Measurements from ENCODE around the gene PCDHA8. TPM values are rescaled to one million over a fixed set of nuclear protein-coding genes. Genes with fewer than 3 reads are reported as not detected.
"Not testable (repeated sequence)": the region's sequence is repeated elsewhere in the genome, so short reads cannot be mapped to it uniquely, and the experiment has no call there.

PCDHA8 gene
- total and polyA plus RNA-seq, 9 of the 15 experiments (the other 6 are each of a cell fraction or from before 2014, with no cell fraction given) = not detected

DNA sequence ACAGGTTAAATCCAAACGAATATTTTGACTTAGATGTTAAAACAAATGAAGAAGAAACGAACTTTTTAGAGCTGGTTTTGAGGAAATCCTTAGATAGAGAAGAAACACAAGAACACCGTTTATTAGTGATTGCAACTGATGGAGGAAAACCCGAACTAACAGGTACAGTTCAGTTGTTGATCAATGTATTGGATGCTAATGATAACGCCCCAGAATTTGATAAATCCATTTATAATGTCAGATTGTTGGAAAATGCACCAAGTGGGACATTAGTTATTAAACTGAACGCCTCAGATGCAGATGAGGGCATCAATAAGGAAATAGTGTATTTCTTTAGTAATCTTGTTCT, 18.7 kb upstream of the PCDHA8 start:
- no peak overlapping the region for H3K27ac ChIP-seq (ENCODE audit: extremely low read depth, low read depth, low read length)
- H3K79me2 ChIP-seq (ENCODE audit: control insufficient read depth, insufficient read depth, low read length) = no peaks in the 10 kb centered on the region
- ChIA-PET POLR2A (no interaction called here), CTCF (ENCODE audit: low intra/inter-chr PET ratio) (no interaction called here)
- ATAC-seq (no peak), DNase-seq (ENCODE audit: extremely low read depth in 1 of 4, low spot score in 3 of 4) (no peak), FAIRE-seq (no peak)
- H3K27me3 ChIP-seq (ENCODE audit: control insufficient read depth in 2 of 2, insufficient read depth in 2 of 2, low read length in 2 of 2) = no peaks in the 10 kb centered on the region
- H3K9ac ChIP-seq (ENCODE audit: insufficient read depth in 1 of 2, low read depth in 2 of 2, low read length in 2 of 2) = no peak overlapping the region
- intact Hi-C loops (cut with micrococcal nuclease) = no loop called here
- no peak overlapping the region for H3K4me3 ChIP-seq
- H3K4me1 ChIP-seq (replicated peaks in 1 of 2; ENCODE audit: control insufficient read depth in 2 of 2, insufficient read depth in 2 of 2, low read length in 2 of 2) = peaks cover 0 to 15% of the 10 kb centered on the region in 2 experiments; a peak in 2 of 5 replicates
- no peaks in the 10 kb centered on the region for H4K20me1 ChIP-seq (replicated peaks; ENCODE audit: control insufficient read depth, insufficient read depth, low read length)
- TF ChIP-seq TAF15 (IDR thresholded peaks at IDR 0.05; ENCODE audit: low read depth, low read length) (no peak), BMI1 (IDR thresholded peaks at IDR 0.05; ENCODE audit: low read length) (no peak)
- TF ChIP-seq, protein P1, sequence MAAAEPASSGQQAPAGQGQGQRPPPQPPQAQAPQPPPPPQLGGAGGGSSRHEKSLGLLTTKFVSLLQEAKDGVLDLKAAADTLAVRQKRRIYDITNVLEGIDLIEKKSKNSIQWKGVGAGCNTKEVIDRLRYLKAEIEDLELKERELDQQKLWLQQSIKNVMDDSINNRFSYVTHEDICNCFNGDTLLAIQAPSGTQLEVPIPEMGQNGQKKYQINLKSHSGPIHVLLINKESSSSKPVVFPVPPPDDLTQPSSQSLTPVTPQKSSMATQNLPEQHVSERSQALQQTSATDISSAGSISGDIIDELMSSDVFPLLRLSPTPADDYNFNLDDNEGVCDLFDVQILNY (CRISPR knock-in tag; IDR thresholded peaks at IDR 0.05) = no peak
- WGBS (ENCODE audit: insufficient coverage, low coverage, missing lambda C conversion rate) = 2% methylated on average over 6 of the region's 6 CpGs
- H3K9me1 ChIP-seq (ENCODE audit: control insufficient read depth, insufficient read depth, low read length) = no peaks in the 10 kb centered on the region
- H3K9me3 ChIP-seq (replicated peaks; ENCODE audit: control insufficient read depth, insufficient read depth, low read depth, low read length) = no peaks in the 10 kb centered on the region; the same call in 1 of the 2 replicates
- no TSS peak for BruUV-seq (replicated peaks)
- no peak overlapping the region for H2AFZ ChIP-seq (ENCODE audit: low read depth, low read length)
- no peak overlapping the region for H3K4me2 ChIP-seq (ENCODE audit: insufficient read depth, low read length)
- H3K36me3 ChIP-seq (ENCODE audit: control insufficient read depth, insufficient read depth, low read length) = no peaks in the 10 kb centered on the region
- in situ Hi-C loops (cut with MboI) = no loop called here

DNA sequence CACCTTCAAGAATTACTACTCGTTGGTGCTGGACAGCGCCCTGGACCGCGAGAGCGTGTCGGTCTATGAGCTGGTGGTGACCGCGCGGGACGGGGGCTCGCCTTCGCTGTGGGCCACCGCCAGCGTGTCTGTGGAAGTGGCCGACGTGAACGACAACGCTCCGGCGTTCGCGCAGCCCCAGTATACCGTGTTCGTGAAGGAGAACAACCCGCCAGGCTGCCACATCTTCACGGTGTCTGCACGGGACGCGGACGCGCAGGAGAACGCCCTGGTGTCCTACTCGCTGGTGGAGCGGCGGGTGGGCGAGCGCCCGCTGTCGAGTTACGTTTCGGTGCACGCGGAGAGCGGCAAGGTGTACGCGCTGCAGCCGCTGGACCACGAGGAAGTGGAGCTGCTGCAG, 18.0 kb upstream of the PCDHA8 start:
- H3K9ac ChIP-seq (ENCODE audit: insufficient read depth in 1 of 2, low read depth in 2 of 2, low read length in 2 of 2); DNase-seq (ENCODE audit: extremely low read depth in 1 of 4, low spot score in 3 of 4); H4K20me1 ChIP-seq (replicated peaks; ENCODE audit: control insufficient read depth, insufficient read depth, low read length); CTCF ChIA-PET (ENCODE audit: low intra/inter-chr PET ratio); H3K9me1 ChIP-seq (ENCODE audit: control insufficient read depth, insufficient read depth, low read length); FAIRE-seq; H3K27me3 ChIP-seq (ENCODE audit: control insufficient read depth in 2 of 2, insufficient read depth in 2 of 2, low read length in 2 of 2); H3K79me2 ChIP-seq (ENCODE audit: control insufficient read depth, insufficient read depth, low read length); H3K4me3 ChIP-seq; in situ Hi-C loops (cut with MboI); H3K9me3 ChIP-seq (replicated peaks; ENCODE audit: control insufficient read depth, insufficient read depth, low read depth, low read length); BruUV-seq (replicated peaks); H2AFZ ChIP-seq (ENCODE audit: low read depth, low read length); POLR2A ChIA-PET; H3K27ac ChIP-seq (ENCODE audit: extremely low read depth, low read depth, low read length); H3K36me3 ChIP-seq (ENCODE audit: control insufficient read depth, insufficient read depth, low read length); intact Hi-C loops (cut with micrococcal nuclease); H3K4me2 ChIP-seq (ENCODE audit: insufficient read depth, low read length); ATAC-seq: not testable (repeated sequence)
- WGBS (ENCODE audit: insufficient coverage, low coverage, missing lambda C conversion rate) = 33% methylated on average over 38 of the region's 48 CpGs
- H3K4me1 ChIP-seq (replicated peaks in 1 of 2; ENCODE audit: control insufficient read depth in 2 of 2, insufficient read depth in 2 of 2, low read length in 2 of 2) = peaks cover 0 to 16% of the 10 kb centered on the region in 2 experiments; a peak in 2 of 5 replicates
